GM19025 (cell line): ENCODE results near the gene KIF3C.
"Not testable (repeated sequence)": the region's sequence is repeated elsewhere in the genome, so short reads cannot be mapped to it uniquely, and the experiment has no call there.

Experiments
- ATAC-seq: cut with Tn5 transposase; IDR thresholded peaks from one replicate; pipeline ENCODE4 v1.9.1; 2021; ENCODE audit warnings: mild to moderate bottlenecking, low read depth, moderate library complexity; ENCODE audit not compliant: unreplicated experiment

KIF3C gene

GRCh38 chr2:25966531-25967270 lies 15.6 kb downstream of the KIF3C start:
- no peak for ATAC-seq

GRCh38 chr2:25964891-25965290 lies 17.4 kb downstream of the KIF3C start:
- ATAC-seq = no peak

DNA sequence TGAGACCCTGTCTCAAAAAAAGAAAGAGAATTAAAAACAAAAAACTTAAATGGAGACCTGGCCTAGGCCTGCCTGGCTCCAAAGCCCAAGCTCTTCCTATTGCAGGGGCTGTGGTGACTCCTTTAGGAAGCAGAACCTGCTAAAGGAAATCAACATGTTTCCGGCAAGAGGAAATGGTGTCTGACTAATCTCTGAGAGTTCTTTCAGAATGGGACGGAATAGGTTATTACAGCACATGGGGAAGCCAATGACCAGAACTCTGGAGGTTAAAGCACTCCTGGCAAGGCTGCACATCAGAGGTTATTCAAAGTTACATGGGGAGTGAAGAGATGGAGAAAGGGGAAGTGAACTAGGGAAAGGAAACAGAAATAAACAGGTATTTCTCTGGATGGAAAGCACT lies 21.4 kb downstream of the KIF3C start:
- ATAC-seq = no peak

GRCh38 chr2:25960396-25960795 lies 21.9 kb downstream of the KIF3C start:
- ATAC-seq = no peak

- not testable (repeated sequence) for ATAC-seq
Measured at GRCh38 chr2:25958611-25959010, 23.7 kb downstream of the KIF3C start.

GRCh38 chr2:25957743-25958142 lies 24.6 kb downstream of the KIF3C start:
- ATAC-seq = no peak

DNA sequence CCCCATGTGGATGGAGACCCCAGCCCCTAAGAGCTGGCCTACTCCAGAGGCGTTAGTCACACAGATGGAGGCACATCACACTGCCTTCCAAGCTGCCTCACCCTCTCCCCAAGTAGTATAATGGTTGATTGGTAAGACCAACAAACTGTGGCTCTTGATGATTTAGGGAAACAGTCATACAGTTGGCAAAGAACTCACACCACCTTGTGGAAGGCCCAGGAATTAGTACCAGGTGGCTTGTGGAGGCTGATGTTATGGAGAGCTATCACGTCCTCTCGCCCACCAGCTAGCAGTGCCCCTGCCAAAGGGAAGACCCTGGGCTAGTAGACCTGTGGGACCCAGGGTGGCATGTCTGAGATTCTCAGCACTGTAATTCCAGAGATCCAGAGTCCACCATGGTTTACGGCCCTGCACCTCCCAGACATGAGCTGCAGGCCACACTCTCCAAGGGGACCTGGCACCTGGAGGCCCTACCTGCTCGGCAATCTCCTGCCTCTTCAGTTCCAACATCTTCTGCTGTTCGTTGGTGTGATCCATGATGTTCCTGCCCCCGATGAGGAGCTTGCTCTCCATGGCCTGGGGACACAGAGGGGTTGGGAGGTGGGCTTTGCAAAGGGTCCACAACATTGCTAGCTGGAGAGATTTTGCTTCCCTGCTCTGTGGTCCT lies 26.3 kb downstream of the KIF3C start:
- no peak for ATAC-seq

GRCh38 chr2:25955036-25955435 lies 27.3 kb downstream of the KIF3C start:
- no peak for ATAC-seq

GRCh38 chr2:25954199-25954752 lies 28.0 kb downstream of the KIF3C start:
- ATAC-seq = no peak

- peak; percentile 55 for ATAC-seq
Measured at GRCh38 chr2:25951071-25951547, 31.2 kb downstream of the KIF3C start.

DNA sequence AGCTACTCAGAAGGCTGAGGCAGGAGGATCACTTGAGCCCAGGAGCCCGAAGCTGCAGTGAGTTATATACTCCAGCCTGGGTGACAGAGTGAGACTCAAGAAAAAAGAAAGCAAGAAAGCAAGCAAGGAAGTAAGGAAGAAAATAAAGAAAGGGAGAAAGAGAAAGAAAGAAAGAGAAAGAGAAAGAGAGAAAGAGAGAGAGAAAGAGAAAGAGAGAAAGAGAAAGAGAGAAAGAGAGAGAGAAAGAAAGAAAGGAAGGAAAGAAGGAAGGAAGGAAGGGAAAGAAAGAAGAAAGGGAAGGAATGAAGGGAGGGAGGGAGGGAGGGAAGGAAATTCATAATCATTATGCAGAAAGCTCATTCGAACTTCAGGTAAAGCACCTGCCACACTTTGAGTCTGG lies 33.9 kb downstream of the KIF3C start:
- ATAC-seq = no peak

DNA sequence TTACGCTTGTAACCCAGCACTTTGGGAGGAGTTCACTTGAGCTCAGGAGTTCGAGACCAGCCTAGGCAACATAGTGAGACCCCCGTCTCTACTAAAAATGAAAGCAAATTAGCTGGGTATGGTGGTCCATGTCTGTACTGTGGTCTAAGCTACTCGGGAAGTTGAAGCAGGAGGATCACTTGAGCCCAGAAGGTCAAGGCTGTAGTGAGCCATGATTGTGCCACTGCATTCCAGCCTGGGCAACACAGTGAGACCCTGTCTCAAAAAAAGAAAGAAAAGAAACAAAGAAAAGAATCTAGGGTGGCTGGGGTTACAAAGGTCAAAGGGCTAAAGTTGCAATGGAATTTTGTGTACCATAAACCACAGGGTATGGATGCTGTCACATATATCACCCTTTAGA lies 41.3 kb downstream of the KIF3C start:
- no peak for ATAC-seq

- ATAC-seq = no peak
Measured at GRCh38 chr2:25939257-25939668, 43.0 kb downstream of the KIF3C start.

DNA sequence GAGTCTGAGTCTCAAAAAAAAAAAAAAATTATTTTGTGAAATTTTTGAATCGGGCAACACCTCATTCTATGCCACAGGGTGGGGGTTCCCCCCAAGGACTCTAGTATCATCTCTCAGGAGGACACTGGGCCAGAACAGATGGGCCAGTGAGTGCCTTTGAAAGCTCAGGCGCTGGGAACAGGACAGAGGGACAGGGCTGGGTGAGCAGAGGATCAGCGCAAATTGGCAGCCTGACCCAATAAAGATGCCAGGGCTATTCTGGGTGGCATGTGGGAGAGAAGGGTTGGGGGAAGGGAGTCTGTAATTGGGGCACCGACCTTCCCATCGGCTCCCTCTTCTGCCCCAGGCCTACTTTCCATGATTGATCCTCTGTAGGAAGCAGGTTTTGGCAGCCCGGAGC lies 44.0 kb downstream of the KIF3C start:
- no peak for ATAC-seq

GRCh38 chr2:25936889-25937545 lies 45.3 kb downstream of the KIF3C start:
- ATAC-seq = no peak

DNA sequence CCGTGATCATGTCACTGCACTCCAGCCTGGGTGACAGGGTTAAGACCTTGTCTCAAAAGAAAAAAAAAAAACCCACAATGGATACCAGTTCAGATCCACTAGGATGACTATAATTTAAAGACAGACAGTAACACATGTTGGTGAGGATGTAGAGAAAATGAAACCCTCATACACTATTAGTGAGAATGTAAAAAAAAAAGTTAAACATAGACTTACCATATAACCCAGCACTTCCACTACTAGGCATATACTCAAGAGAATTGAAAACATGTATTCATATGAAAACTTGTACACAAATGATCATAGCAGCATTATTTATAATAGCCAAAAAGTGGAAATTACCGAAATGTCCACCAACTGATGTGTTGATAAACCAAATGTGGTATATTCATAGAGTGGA lies 48.7 kb downstream of the KIF3C start:
- no peak for ATAC-seq

DNA sequence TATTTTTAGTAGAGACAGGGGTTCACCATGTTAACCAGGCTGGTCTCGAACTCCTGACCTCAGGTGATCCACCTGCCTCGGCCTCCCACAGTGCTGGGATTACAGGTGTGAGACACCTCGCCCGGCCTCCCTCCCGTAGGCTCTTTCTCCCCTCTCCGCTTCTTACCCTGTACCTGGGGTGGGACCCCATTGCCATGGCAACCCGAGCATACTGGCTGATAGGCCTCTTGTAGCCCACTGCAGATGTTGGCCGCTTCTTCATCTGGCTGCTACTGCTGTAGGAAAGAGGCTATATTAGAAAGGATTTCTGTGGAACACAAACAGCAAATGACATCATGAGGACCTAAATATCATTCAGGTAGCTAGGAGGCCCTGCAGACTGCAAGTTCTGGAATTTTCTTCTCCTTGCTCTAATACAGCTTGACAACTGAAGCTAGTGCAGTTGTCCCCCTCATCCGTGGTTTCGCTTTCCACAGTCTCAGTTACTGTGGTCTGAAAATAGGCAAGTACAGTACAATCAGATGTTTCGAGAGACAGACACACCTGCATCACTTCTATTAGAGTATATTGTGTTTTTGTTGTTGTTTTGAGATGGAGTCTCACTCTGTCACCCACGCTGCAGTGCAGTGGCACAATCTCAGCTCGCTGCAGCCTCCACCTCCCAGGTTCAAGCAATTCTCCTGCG lies 52.4 kb downstream of the KIF3C start:
- ATAC-seq = no peak

- ATAC-seq = no peak
Measured at GRCh38 chr2:25928668-25929067, 53.6 kb downstream of the KIF3C start.

GRCh38 chr2:25926984-25927756 lies 55.1 kb downstream of the KIF3C start:
- no peak for ATAC-seq

DNA sequence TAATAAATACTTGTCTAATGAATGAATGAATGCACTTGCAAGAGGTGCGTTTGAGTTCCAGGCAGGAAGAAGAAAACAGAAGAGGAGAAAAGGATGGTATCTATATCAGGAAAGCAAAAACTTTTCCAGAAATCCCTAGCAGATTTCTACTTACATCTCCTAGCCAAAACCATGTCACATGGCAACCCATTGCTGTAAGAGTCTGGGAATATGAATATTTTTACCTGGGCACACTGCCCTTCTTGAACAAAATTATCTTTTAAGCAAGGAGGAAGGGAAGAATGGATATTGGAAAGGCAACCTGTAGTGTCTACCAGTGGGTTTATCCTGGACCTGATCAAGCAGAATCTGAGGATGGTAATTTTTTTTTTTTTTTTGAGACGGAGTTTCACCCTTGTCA lies 59.8 kb downstream of the KIF3C start:
- no peak for ATAC-seq
